Fibroblast of pulmonary artery (primary cell): ENCODE data around the gene TNRC6A.

Source experiments
- DNase-seq: peaks from one replicate; pipeline ENCODE4 v3.0.0-alpha.2; 2010; ENCODE audit warnings: low read depth
- H3K4me3 ChIP-seq: replicated peaks from 2 replicates; pipeline ENCODE4 v1.5.1; 2011; ENCODE audit warnings: low read depth, mild to moderate bottlenecking, control low read depth, low read length, moderate library complexity
- TF ChIP-seq, protein P1 (sequence below): IDR thresholded peaks from 2 replicates; pipeline ENCODE4 v1.5.1; 2011; ENCODE audit warnings: mild to moderate bottlenecking, control low read depth, low read length, inconsistent platforms; ENCODE audit errors: missing control alignments

TNRC6A gene

DNA sequence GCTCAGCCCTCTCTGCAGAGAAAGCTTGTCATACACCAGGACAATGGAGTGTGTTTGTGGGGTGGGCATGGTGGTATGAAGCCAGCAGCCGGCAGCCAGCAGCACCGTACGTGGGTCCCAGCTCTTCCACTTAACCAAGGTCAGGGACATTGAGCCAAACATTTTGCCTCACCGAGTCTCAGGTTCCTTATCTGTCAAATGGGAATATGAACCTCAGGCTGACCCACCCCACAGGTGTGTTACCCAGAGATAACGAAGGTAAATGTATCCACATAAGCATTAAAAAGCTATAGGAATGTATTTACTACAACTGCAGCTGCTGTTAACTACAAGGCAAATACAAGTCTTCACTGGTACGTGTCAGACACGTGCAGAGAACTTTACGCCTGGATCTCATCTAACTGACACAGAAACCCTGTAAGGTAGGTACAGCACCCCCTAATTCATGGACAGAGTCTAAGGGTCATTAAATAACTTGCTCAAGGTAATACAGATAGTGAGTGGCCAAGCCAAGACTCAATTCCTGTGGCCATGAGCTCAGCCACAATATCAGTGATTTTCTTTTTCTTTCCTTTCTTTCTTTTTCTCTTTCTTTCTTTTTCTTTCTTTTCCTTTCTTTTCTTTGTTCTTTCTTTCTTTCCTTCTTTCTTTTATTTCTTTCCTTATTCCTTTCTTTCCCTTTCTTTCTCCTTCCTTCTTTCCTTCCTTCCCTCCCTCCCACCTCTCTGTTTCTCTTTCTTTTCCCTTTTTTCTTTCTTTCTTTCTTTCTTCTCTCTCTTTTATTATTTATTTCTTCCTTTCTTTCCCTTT is 117.3 kb downstream of the TNRC6A start:
- no peak overlapping the region for H3K4me3 ChIP-seq
- no peak for DNase-seq
- TF ChIP-seq, protein P1, sequence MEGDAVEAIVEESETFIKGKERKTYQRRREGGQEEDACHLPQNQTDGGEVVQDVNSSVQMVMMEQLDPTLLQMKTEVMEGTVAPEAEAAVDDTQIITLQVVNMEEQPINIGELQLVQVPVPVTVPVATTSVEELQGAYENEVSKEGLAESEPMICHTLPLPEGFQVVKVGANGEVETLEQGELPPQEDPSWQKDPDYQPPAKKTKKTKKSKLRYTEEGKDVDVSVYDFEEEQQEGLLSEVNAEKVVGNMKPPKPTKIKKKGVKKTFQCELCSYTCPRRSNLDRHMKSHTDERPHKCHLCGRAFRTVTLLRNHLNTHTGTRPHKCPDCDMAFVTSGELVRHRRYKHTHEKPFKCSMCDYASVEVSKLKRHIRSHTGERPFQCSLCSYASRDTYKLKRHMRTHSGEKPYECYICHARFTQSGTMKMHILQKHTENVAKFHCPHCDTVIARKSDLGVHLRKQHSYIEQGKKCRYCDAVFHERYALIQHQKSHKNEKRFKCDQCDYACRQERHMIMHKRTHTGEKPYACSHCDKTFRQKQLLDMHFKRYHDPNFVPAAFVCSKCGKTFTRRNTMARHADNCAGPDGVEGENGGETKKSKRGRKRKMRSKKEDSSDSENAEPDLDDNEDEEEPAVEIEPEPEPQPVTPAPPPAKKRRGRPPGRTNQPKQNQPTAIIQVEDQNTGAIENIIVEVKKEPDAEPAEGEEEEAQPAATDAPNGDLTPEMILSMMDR, result no peak

DNA sequence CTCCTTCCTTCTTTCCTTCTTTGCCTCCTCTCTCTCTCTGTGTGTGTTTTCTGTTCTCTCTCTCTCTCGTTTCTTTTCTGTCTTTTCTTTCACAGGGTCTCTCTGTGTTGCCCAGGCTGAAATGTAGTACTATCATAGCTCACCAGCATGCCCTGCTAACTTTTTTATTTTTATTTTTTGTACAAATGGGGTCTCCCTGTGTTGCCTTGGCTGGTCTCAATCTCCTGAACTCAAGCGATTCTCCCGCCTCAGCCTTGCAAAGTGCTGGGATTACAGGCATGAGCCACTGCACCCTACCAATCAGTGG is 117.9 kb downstream of the TNRC6A start:
- TF ChIP-seq, protein P1, result no peak
- no peak for DNase-seq
- no peak overlapping the region for H3K4me3 ChIP-seq

DNA sequence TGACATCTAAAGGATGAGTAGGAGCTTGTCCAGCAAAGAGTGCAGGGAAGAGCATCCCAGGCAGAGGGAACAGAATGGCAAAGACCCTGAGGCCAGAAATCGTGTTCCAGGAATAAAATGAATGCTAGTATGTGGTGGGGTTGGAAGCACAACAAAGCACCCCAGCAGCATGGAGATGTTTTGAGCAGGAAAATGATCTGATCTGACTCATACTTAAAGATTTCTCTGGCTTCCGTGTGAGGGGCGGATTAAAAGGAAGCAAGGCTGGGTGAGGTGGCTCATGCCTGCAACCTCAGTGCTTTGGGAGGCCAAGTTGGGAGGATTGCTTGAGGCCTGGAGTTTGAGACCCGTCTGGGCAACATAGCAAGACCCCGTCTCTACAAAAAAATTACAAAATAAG is 118.6 kb downstream of the TNRC6A start:
- peak; percentile 75 for DNase-seq
- TF ChIP-seq, protein P1, result no peak
- no peak overlapping the region for H3K4me3 ChIP-seq

DNA sequence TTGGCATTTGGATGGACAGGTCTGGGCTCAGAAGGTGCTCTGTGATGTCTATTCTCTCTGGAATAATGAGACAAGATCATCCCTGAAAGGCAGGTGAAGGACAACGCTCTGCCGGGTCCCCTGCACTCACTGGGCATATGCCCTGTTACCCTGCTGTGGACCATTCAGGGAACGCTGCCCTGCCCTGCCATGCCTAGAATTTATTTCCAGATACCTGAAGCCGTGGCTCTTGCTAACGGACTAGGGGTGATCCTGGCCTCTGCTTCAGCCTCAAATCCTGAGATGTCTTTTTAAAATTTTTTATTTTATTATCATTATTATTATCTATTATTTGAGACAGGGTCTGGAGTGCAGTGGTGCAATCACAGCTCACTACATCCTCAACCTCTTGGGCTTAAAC is 120.2 kb downstream of the TNRC6A start:
- DNase-seq, result no peak
- no peak overlapping the region for H3K4me3 ChIP-seq
- TF ChIP-seq, protein P1, result no peak

DNA sequence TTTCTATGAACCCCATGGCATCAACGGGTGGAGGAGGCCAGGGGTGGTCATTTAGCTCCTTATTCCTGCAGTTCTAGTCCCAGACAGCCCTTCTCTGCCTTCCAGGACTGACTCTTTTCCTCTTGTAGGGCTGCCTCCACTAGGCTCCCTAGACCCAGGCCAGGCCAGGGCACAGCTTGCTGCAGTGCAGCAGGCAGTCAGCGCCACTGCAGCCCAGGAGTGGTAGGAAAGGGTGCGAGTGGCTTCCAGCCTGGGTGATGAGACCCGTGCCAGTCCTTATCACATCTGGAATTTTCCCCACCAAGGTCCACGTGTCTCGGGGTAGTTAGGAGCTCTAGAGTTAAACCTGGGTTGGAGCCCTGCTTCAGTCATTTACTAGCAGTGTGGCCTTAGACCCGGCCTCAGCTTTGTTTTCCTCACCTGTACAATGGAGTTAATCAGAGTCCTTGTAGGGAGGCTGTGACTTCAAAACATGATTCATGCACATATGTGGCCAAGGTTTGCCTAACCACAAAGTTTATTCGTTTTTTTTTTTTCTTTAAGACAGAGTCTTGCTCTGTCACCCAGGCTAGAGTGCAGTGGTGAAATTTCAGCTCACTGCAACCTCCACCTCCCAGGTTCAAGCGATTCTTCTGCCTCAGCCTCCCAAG is 121.0 kb downstream of the TNRC6A start:
- no peak overlapping the region for H3K4me3 ChIP-seq
- DNase-seq, result peak; percentile 62
- TF ChIP-seq, protein P1, result no peak

DNA sequence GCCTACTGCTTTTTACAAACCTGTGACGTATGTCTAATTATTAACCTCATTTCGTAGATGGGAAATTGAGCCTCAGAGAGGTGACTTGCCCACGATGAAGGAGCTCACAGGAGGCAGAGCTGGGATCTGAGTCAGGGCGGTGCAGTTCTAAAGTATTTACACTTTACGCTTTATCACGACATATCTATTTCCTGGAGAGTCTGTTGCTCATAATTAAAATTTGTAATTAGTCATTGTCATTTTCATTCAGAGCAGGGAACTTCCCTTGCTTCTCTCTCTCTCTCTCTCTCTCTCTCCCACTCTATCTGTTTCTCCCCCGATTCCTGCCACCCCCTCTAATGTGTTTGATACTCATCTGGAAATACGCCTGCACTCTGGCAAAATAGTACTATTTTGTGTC is 122.2 kb downstream of the TNRC6A start:
- DNase-seq, result no peak
- H3K4me3 ChIP-seq, result no peak overlapping the region
- TF ChIP-seq, protein P1, result no peak
